HL-60 (cell line): ENCODE data around the gene AQP2.

ENCODE experiments used
- CTCF ChIP-seq: IDR thresholded peaks from one replicate; pipeline ENCODE4 v1.5.1; 2011; ENCODE audit warnings: low read length, control low read depth, inconsistent platforms; ENCODE audit not compliant: insufficient read depth
- GABPA ChIP-seq: IDR thresholded peaks from 2 replicates; pipeline ENCODE4 v1.6.1; 2012; ENCODE audit warnings: low read depth
- POLR2AphosphoS5 ChIP-seq: IDR thresholded peaks from 2 replicates; pipeline ENCODE4 v1.6.1; 2012; ENCODE audit warnings: low read depth
- REST ChIP-seq: IDR thresholded peaks from 2 replicates; pipeline ENCODE4 v1.6.1; 2012; ENCODE audit warnings: low read depth; ENCODE audit not compliant: insufficient replicate concordance

DNA sequence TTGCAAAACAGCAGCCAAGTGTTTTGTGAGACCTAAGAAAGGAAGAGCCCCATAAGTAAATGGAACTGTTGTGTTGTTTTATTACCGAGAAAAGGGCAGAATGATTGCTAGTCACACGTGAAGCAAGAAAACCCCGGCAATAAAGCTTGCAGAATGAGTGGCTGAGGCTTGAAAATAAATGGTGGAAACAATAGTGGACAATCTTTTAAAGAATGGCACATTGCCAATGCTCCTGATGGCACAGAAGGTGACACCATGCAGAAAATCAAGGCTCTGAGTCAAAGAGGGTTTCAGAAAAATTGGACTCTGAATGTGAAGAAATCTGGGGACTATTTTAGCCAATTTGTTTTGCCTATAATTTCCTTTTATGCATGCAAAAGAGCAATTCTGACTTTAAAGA is 4.0 kb upstream of the AQP2 start:
- no peak for TF ChIP-seq CTCF
- no peak for TF ChIP-seq REST
- no peak for TF ChIP-seq GABPA
- TF ChIP-seq POLR2AphosphoS5: no peak
